Prostate gland (tissue), 2 donors: ENCODE measurements around the gene DYDC1. TPM values are rescaled to one million over a fixed set of nuclear protein-coding genes. Genes with fewer than 3 reads are reported as not detected.

ENCODE experiments used
- DNase-seq: peaks from one replicate; pipeline ENCODE4 v3.0.0-alpha.2; 2019; ENCODE audit warnings: low spot score
- H3K27ac ChIP-seq, 2 donors: fragments of 200-600 bp; sonication (generic); 2 replicates each; pipeline ENCODE4 v1.5.1; 2017 to 2019
- H3K27me3 ChIP-seq: fragments of 200-600 bp; sonication (generic); replicated peaks from 2 replicates; pipeline ENCODE4 v1.5.1; 2019; ENCODE audit not compliant: insufficient read depth
- H3K36me3 ChIP-seq, 2 donors: fragments of 200-600 bp; sonication (generic); 1 replicate in 1 of 2; 2 replicates in 1 of 2; pipeline versions ENCODE4 v1.5.1 to v1.8.1; 2017 to 2019
- H3K4me1 ChIP-seq: fragments of 200-600 bp; sonication (generic); replicated peaks from 2 replicates; pipeline ENCODE4 v1.5.1; 2019
- H3K4me3 ChIP-seq, 2 donors: fragments of 200-600 bp; sonication (generic); 2 replicates each; pipeline ENCODE4 v1.5.1; 2017 to 2019
- H3K9me3 ChIP-seq: fragments of 200-600 bp; sonication (generic); 2 replicates; pipeline ENCODE4 v1.5.1; 2017
- CTCF ChIP-seq, 4 experiments: fragments of 200-600 bp in 2 of 4; fragments of 450-650 bp in 2 of 4; sonication (generic) in 2 of 4; IDR thresholded peaks; 1 replicate in 3 of 4; 2 replicates in 1 of 4; pipeline ENCODE4 v1.5.1; 2016 to 2019; ENCODE audit warnings: antibody characterized with exemption in 4 of 4, mild to moderate bottlenecking in 2 of 4, moderate library complexity in 2 of 4
- POLR2A ChIP-seq: fragments of 450-650 bp; IDR thresholded peaks from one replicate; pipeline ENCODE4 v1.6.1; 2016; ENCODE audit warnings: antibody characterized with exemption, mild to moderate bottlenecking
- POLR2AphosphoS5 ChIP-seq: sonication (generic); formaldehyde crosslinking; IDR thresholded peaks from one replicate; pipeline ENCODE4 v1.6.1; 2017; ENCODE audit warnings: antibody characterized with exemption
- WGBS: methylation state at CpG from one replicate; pipeline ENCODE4 v1.1.5; 2018; 5-methylcytosine and 5-hydroxymethylcytosine counted together
- intact Hi-C: fragments of 100-400 bp; cut with DNase I; formaldehyde crosslinking; loops from one replicate; pipeline ENCODE4 v1.14.2; 2022
- total RNA-seq, 2 donors: library from RNA; depleted of rRNA; stranded (reverse); fragments of >200 nt; gene quantifications; one replicate each; pipeline ENCODE4 v1.1.0, GENCODE V29; 2016

Gene DYDC1
- total RNA-seq, 2 donors from 2014 or later, result 8.7 TPM; not detected in 1

- no peaks in the 10 kb centered on the region for H3K36me3 ChIP-seq
- no peaks in the 10 kb centered on the region for H3K27me3 ChIP-seq
- H3K27ac ChIP-seq, result no peak overlapping the region
- H3K4me3 ChIP-seq, result no peak overlapping the region
- H3K9me3 ChIP-seq, result no peaks in the 10 kb centered on the region
- intact Hi-C loops, result loop anchor here (5.0 to 10.0 kb wide), 3 partner anchors 59 to 542 kb away; no protein-coding TSS in a partner anchor
- no peaks in the 10 kb centered on the region for H3K4me1 ChIP-seq
- peak in 3 of 4 experiments; percentile 65 to 69 (median 68) for TF ChIP-seq CTCF (IDR thresholded peaks at IDR 0.05)
- TF ChIP-seq POLR2A, result no peak
- peak; percentile 28 for TF ChIP-seq POLR2AphosphoS5
- peak; percentile 21 for DNase-seq
- WGBS, result 10% methylated on average over 4 of the region's 4 CpGs
Observed at GRCh38 chr10:80382989-80383388, 26.4 kb upstream of the DYDC1 start.

GRCh38 chr10:80380185-80380584 is 23.6 kb upstream of the DYDC1 start:
- H3K27ac ChIP-seq, result no peak overlapping the region
- no peaks in the 10 kb centered on the region for H3K4me1 ChIP-seq
- no peaks in the 10 kb centered on the region for H3K27me3 ChIP-seq
- no peak for DNase-seq
- H3K9me3 ChIP-seq, result no peaks in the 10 kb centered on the region
- no peaks in the 10 kb centered on the region for H3K36me3 ChIP-seq
- intact Hi-C loops, result loop anchor here (5.0 to 10.0 kb wide), 3 partner anchors 62 to 545 kb away; no protein-coding TSS in a partner anchor
- no peak overlapping the region for H3K4me3 ChIP-seq
- 75% methylated on average over 4 of the region's 4 CpGs for WGBS
- TF ChIP-seq CTCF (IDR thresholded peaks at IDR 0.05), result no peak
- TF ChIP-seq POLR2A, result no peak
- TF ChIP-seq POLR2AphosphoS5, result no peak

- Histone ChIP-seq H3K4me3 (no peak overlapping the region), H3K36me3 (no peaks in the 10 kb centered on the region), H3K27me3 (no peaks in the 10 kb centered on the region), H3K27ac (no peak overlapping the region), H3K4me1 (no peaks in the 10 kb centered on the region), H3K9me3 (no peaks in the 10 kb centered on the region)
- TF ChIP-seq POLR2AphosphoS5, result no peak
- TF ChIP-seq POLR2A, result no peak
- no peak for TF ChIP-seq CTCF (IDR thresholded peaks at IDR 0.05)
- intact Hi-C loops, result loop anchor here (5.0 to 10.0 kb wide), 3 partner anchors 63 to 545 kb away; no protein-coding TSS in a partner anchor
- 71% methylated on average over 3 of the region's 3 CpGs for WGBS
- no peak for DNase-seq
Observed at GRCh38 chr10:80379701-80380100, 23.1 kb upstream of the DYDC1 start.

GRCh38 chr10:80373502-80373901 is 16.9 kb upstream of the DYDC1 start:
- H3K27me3 ChIP-seq, result no peaks in the 10 kb centered on the region
- WGBS, result 85% methylated on average over 2 of the region's 2 CpGs
- H3K4me1 ChIP-seq, result no peaks in the 10 kb centered on the region
- intact Hi-C loops, result no loop called here
- H3K36me3 ChIP-seq, result no peaks in the 10 kb centered on the region
- no peak for DNase-seq
- no peak for TF ChIP-seq CTCF (IDR thresholded peaks at IDR 0.05)
- TF ChIP-seq POLR2AphosphoS5, result no peak
- TF ChIP-seq POLR2A, result no peak
- H3K27ac ChIP-seq, result no peak overlapping the region
- H3K9me3 ChIP-seq, result no peaks in the 10 kb centered on the region
- no peak overlapping the region for H3K4me3 ChIP-seq

- TF ChIP-seq POLR2A (no peak), CTCF (IDR thresholded peaks at IDR 0.05) (no peak), POLR2AphosphoS5 (no peak)
- Histone ChIP-seq H3K27me3 (no peaks in the 10 kb centered on the region), H3K36me3 (no peaks in the 10 kb centered on the region), H3K4me1 (no peaks in the 10 kb centered on the region), H3K4me3 (no peak overlapping the region), H3K27ac (no peak overlapping the region), H3K9me3 (no peaks in the 10 kb centered on the region)
- intact Hi-C loops, result no loop called here
- 73% methylated on average over 5 of the region's 5 CpGs for WGBS
- DNase-seq, result no peak
Observed at GRCh38 chr10:80372675-80373074, 16.1 kb upstream of the DYDC1 start.
